ENCODE measurements around the gene PDE4B.

DNA sequence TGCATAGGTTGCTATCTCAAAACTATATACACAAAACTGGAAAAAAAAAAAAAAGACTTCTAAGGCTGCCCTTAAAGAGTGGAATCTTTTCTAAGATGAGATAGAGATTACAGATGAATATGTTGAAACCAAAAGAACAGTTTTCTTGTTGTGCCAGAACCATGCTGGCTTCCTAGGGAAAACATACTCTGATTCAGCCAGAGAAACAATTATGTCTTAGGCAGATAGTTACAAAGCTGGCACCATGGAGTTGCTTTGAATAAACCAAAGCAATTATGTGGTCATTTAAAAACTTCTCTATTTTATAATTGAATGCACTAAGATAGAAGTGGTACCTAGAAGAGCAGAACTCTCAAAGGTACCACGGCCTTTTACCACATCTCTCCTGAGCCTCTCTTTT lies 341.3 kb downstream of the PDE4B start:
- TF ChIP-seq CTCF (IDR thresholded peaks at IDR 0.05): no peak
- TF ChIP-seq POLR2A (IDR thresholded peaks at IDR 0.05): no peak
